Mammary epithelial cell (primary cell): ENCODE data around the gene TMEM125.

Source experiments
- CTCF ChIP-seq, 2 donors: IDR thresholded peaks in 1 of 2; conservative IDR thresholded peaks in 1 of 2; 2 replicates each; pipeline ENCODE4 v1.5.1; 2011 to 2012; ENCODE audit warnings: inconsistent platforms in 2 of 2, low read length in 2 of 2, mild to moderate bottlenecking in 2 of 2, control low read depth in 1 of 2, low read depth in 1 of 2; ENCODE audit not compliant: insufficient read depth in 1 of 2; ENCODE audit errors: extremely low read depth in 1 of 2
- EZH2 ChIP-seq: IDR thresholded peaks from 2 replicates; pipeline ENCODE4 v1.6.1; 2012; ENCODE audit warnings: low read length, inconsistent platforms, borderline replicate concordance

- TF ChIP-seq CTCF (conservative IDR thresholded peaks at IDR 0.05 in 1 of 2, IDR thresholded peaks at IDR 0.05 in 1 of 2; ENCODE audit: extremely low read depth in 1 of 2, insufficient read depth in 1 of 2, low read depth in 1 of 2, low read length in 2 of 2) (no peak), EZH2 (no peak)
Observed at GRCh38 chr1:43258370-43258769, 11.4 kb upstream of the TMEM125 start.
